ENCODE results near the gene TM4SF4.

TM4SF4 gene

DNA sequence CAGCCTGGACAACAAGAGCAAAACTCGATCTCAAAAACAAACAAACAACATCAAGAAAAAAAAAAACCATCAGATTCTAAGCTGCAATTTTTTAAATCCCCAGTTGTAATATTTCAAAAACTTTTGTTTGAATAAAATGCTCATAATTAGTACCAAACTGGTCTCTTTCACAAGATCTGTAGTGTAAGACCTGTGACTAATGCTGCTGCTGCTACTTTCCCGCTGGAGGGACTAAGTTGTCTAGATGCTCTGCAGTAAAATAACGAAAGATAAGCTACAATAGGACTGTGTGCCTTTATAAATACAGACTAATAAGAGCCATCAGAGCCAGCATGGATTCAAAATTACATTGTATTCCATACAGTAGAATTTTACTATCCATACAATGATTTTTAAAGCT lies 45.4 kb downstream of the TM4SF4 start:
- H3K36me3 ChIP-seq (ENCODE audit: control insufficient read depth in 1 of 2, insufficient read depth in 2 of 2, low read length in 2 of 2) = peaks cover 15 to 42% of the 10 kb centered on the region in 2 donors

DNA sequence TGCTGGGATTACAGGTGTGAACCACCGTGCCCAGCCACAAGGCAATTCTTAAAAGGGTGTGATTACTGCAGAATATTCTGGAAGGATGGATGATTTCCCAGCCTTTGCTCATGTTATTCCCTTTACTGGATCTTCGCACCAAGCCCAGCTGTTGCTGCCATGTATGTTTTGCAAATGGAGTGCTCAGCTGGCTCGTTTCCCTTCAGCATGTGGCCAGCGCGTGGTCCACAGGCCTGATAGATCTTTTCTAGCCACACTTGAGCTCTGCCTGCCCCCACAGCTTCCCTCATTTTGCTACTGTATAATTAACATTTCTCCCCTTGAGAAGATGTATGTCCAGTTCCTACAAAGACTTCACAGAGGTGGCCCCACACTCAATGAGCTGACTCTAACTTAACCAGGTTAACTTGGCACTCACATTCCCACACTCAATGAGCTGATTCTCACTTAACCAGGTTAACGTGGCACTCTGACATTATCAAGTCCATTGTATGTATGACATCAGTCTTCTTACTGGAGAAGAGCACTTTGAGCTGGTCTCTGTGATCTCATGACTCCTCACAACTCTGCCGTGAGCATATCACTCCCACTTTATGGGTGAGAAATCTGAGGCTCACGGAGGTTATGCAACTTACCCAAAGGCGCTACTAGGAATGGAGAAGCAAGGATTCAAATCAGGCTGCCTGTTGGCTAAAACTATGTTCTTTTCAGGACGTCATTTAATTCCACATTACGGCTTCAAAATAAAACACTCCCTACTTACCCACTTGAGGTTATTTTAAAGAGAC lies 49.2 kb downstream of the TM4SF4 start:
- Histone ChIP-seq H3K36me3 (ENCODE audit: control insufficient read depth in 1 of 2, insufficient read depth in 2 of 2, low read length in 2 of 2) (peaks cover 23 to 42% of the 10 kb centered on the region in 2 donors), H3K4me3 (ENCODE audit: low read depth in 1 of 2, low read length in 2 of 2) (no peak overlapping the region), H3K27ac (ENCODE audit: low read length) (no peak overlapping the region), H3K27me3 (ENCODE audit: low read depth, low read length) (no peaks in the 10 kb centered on the region), H3K4me1 (ENCODE audit: control insufficient read depth in 1 of 2, insufficient read depth in 2 of 2, low read length in 2 of 2) (peaks cover 0 to 16% of the 10 kb centered on the region in 2 donors), H3K9me3 (ENCODE audit: control insufficient read depth in 1 of 2, low read length in 2 of 2) (no peaks in the 10 kb centered on the region)

More for the DNA sequence above, 45.4 kb downstream of the TM4SF4 start:
- no peak overlapping the region for H3K4me3 ChIP-seq (ENCODE audit: low read depth in 1 of 2, low read length in 2 of 2)
- H3K27ac ChIP-seq (ENCODE audit: low read length) = no peak overlapping the region
- no peaks in the 10 kb centered on the region for H3K4me1 ChIP-seq (ENCODE audit: control insufficient read depth in 1 of 2, insufficient read depth in 2 of 2, low read length in 2 of 2)
- no peaks in the 10 kb centered on the region for H3K27me3 ChIP-seq (ENCODE audit: low read depth, low read length)
- H3K9me3 ChIP-seq (ENCODE audit: control insufficient read depth in 1 of 2, low read length in 2 of 2) = no peaks in the 10 kb centered on the region

DNA sequence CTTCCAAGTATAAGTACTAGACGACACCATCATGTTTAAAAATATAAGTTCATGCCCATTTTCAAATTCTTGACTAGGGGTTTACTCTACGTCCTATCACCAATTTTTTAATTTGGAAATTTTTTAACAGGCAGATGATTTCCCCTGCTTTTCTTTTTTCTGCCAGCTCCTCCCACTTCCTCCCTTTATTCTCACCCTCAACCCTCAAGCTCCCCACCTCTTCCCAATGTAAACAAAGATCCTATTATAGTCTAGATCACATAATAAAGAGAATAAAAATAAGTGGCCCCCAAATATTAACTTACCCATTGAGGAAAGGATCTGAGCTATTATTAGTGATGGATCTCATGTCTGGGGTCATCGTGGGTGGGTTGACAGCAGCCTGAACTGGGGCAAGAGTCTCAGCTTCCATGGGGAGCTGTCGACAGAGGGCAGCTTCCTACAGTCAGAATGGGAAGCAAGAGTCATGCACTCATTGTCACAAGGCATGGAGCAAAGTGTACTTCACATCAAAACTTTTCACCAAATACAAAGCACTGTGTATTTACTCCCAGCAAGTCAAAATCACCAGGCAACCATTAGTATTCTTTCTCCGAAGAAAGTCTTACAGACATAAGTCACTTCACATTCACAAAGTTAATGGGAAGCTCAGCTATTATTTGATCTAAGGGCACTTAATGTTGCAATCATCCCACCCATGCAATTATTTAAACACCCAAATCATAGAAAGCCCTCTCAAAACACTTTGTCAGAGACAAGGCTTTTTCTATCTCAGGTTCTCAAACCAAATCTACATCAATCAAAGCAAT lies 53.2 kb downstream of the TM4SF4 start:
- Histone ChIP-seq H3K9me3 (ENCODE audit: control insufficient read depth in 1 of 2, low read length in 2 of 2) (no peaks in the 10 kb centered on the region), H3K4me1 (ENCODE audit: control insufficient read depth in 1 of 2, insufficient read depth in 2 of 2, low read length in 2 of 2) (peaks cover 0 to 30% of the 10 kb centered on the region in 2 donors), H3K27me3 (ENCODE audit: low read depth, low read length) (no peaks in the 10 kb centered on the region), H3K27ac (ENCODE audit: low read length) (no peak overlapping the region), H3K4me3 (ENCODE audit: low read depth in 1 of 2, low read length in 2 of 2) (no peak overlapping the region), H3K36me3 (ENCODE audit: control insufficient read depth in 1 of 2, insufficient read depth in 2 of 2, low read length in 2 of 2) (peaks cover 10 to 23% of the 10 kb centered on the region in 2 donors)

DNA sequence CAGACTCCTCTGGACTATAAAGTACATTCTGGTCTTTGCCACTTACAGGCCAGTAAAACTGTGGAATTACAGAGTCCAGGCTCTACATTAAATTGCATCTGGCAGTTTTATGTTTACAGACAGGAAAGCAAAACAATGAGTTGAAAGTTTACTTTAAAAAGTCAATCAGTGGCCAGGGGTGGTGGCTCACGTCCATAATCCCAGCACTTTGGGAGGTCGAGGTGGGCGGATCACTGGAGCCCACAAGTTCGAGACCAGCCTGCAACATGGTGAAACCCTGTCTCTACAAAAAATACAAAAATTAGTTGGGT lies 53.8 kb downstream of the TM4SF4 start:
- H3K4me1 ChIP-seq (ENCODE audit: control insufficient read depth in 1 of 2, insufficient read depth in 2 of 2, low read length in 2 of 2) = peaks cover 0 to 31% of the 10 kb centered on the region in 2 donors
- no peaks in the 10 kb centered on the region for H3K9me3 ChIP-seq (ENCODE audit: control insufficient read depth in 1 of 2, low read length in 2 of 2)
- H3K27ac ChIP-seq (ENCODE audit: low read length) = no peak overlapping the region
- H3K27me3 ChIP-seq (ENCODE audit: low read depth, low read length) = no peaks in the 10 kb centered on the region
- no peak overlapping the region for H3K4me3 ChIP-seq (ENCODE audit: low read depth in 1 of 2, low read length in 2 of 2)
- H3K36me3 ChIP-seq (ENCODE audit: control insufficient read depth in 1 of 2, insufficient read depth in 2 of 2, low read length in 2 of 2) = peaks cover 10 to 21% of the 10 kb centered on the region in 2 donors

DNA sequence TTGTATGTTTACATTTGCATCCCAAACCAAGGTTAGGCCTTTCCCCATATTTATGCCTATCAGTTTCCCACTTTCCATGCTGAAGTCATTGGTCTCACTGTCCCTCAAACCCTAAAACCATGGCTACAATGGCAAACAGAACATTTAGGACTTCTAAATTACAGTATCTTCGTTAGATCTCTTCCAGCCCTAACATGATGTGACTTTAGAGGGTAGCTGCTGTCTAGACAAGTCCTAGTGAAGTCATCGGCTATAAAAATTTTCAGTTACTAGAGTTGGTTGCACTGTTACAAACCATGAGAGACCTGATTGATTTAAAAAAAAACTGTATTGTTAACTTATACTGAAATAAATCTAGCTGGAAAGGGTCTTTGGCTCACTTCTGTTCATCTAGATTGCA lies 54.6 kb downstream of the TM4SF4 start:
- Histone ChIP-seq H3K27me3 (ENCODE audit: low read depth, low read length) (no peaks in the 10 kb centered on the region), H3K4me1 (ENCODE audit: control insufficient read depth in 1 of 2, insufficient read depth in 2 of 2, low read length in 2 of 2) (peaks cover 0 to 37% of the 10 kb centered on the region in 2 donors), H3K27ac (ENCODE audit: low read length) (no peak overlapping the region), H3K4me3 (ENCODE audit: low read depth in 1 of 2, low read length in 2 of 2) (no peak overlapping the region), H3K9me3 (ENCODE audit: control insufficient read depth in 1 of 2, low read length in 2 of 2) (no peaks in the 10 kb centered on the region), H3K36me3 (ENCODE audit: control insufficient read depth in 1 of 2, insufficient read depth in 2 of 2, low read length in 2 of 2) (peaks cover 10 to 15% of the 10 kb centered on the region in 2 donors)

DNA sequence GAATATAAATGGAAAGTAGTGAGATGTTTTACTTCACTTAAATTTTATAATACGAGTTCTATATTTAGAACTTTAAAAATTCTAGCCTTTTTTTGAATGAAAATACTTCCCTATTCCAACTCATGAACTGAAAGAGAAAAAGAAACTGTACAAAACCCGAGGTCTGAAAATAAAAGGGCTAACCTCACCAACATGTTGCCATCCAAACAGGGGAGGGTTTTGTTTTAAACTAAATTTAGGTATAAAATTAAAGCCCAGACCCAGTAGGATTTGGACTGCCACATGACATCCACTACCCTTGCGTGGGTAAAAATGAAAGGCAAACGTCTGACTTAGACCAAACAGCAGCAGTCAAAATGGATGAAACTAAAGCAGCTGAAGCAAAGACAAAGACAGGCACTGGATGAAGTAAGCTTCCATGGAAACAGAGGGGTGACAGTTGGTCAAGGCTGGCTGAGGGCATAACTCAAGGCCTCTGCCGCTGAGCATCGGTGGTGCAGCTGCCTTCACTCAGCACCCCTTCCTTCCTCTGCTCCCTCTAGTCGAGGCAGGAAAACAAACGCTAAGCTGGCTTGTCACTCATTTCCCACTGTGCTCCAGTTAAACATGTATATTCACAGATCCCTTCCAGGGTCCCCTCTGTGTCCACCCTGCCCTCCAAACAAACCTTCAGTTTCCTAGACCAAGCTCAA lies 58.1 kb downstream of the TM4SF4 start:
- Histone ChIP-seq H3K27me3 (ENCODE audit: low read depth, low read length) (no peaks in the 10 kb centered on the region), H3K36me3 (ENCODE audit: control insufficient read depth in 1 of 2, insufficient read depth in 2 of 2, low read length in 2 of 2) (peaks cover 0 to 3% of the 10 kb centered on the region in 2 donors), H3K4me1 (ENCODE audit: control insufficient read depth in 1 of 2, insufficient read depth in 2 of 2, low read length in 2 of 2) (peaks cover 7 to 64% of the 10 kb centered on the region in 2 donors), H3K27ac (ENCODE audit: low read length) (no peak overlapping the region), H3K9me3 (ENCODE audit: control insufficient read depth in 1 of 2, low read length in 2 of 2) (no peaks in the 10 kb centered on the region), H3K4me3 (ENCODE audit: low read depth in 1 of 2, low read length in 2 of 2) (peak overlapping the region in 1 of 2 donors; percentile 1)

DNA sequence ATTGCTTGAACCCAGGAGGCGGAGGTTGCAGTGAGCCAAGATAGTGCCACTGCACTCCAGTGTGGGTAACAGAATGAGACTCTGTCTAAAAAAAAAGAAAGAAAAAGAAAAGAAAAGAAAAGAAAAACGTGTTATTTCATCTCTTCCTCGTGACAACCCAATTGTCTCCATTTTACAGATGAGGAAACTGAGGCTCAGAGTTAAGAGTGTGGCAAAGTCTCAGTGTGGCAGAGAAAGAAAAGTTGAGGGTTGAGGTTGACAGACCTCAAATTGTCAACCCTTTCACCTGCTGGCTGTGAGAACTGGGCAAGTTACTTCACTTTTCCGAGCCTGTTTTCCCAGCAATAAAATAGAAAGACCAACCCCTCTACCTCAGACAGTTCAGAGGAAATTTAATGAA lies 59.6 kb downstream of the TM4SF4 start:
- Histone ChIP-seq H3K27ac (ENCODE audit: low read length) (peak overlapping the region; percentile 57), H3K27me3 (ENCODE audit: low read depth, low read length) (no peaks in the 10 kb centered on the region), H3K36me3 (ENCODE audit: control insufficient read depth in 1 of 2, insufficient read depth in 2 of 2, low read length in 2 of 2) (no peaks in the 10 kb centered on the region), H3K4me3 (ENCODE audit: low read depth in 1 of 2, low read length in 2 of 2) (no peak overlapping the region), H3K4me1 (ENCODE audit: control insufficient read depth in 1 of 2, insufficient read depth in 2 of 2, low read length in 2 of 2) (peaks cover 7 to 53% of the 10 kb centered on the region in 2 donors), H3K9me3 (ENCODE audit: control insufficient read depth in 1 of 2, low read length in 2 of 2) (no peaks in the 10 kb centered on the region)

DNA sequence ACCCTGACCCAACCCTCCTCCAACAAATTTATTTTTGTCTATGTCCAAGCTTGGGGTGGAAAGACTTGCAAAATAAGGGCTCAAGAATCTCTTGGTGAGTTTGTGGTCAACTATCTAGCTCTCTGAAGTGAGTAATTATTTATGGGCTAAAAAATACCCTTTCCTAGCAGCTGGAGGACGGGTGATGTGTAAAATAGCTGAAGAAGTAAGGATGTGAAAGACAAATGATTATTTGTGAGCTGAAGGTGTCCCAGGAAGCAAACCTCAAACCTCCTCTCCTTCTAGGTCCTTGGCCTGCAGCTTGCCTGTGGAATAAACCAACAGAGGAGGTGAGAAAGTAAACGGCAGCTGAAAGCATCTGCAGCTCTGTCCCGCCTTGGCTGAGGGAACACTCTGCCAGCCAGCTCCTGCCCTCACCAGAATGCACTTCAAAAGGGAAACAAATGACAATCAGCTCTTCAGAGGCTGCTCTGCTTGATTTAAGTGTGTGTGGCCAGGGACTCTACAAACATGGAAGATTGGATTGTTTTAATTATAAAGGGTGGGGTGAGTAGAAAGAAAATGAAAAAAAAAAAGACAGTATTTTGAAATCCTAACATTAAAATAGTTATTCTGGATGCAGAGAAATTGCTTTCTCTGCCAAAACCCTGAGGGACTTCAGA lies 60.3 kb downstream of the TM4SF4 start:
- no peaks in the 10 kb centered on the region for H3K36me3 ChIP-seq (ENCODE audit: control insufficient read depth in 1 of 2, insufficient read depth in 2 of 2, low read length in 2 of 2)
- no peak overlapping the region for H3K4me3 ChIP-seq (ENCODE audit: low read depth in 1 of 2, low read length in 2 of 2)
- H3K27ac ChIP-seq (ENCODE audit: low read length) = peak overlapping the region; percentile 57
- peaks cover 7 to 55% of the 10 kb centered on the region in 2 donors for H3K4me1 ChIP-seq (ENCODE audit: control insufficient read depth in 1 of 2, insufficient read depth in 2 of 2, low read length in 2 of 2)
- no peaks in the 10 kb centered on the region for H3K27me3 ChIP-seq (ENCODE audit: low read depth, low read length)
- H3K9me3 ChIP-seq (ENCODE audit: control insufficient read depth in 1 of 2, low read length in 2 of 2) = no peaks in the 10 kb centered on the region

DNA sequence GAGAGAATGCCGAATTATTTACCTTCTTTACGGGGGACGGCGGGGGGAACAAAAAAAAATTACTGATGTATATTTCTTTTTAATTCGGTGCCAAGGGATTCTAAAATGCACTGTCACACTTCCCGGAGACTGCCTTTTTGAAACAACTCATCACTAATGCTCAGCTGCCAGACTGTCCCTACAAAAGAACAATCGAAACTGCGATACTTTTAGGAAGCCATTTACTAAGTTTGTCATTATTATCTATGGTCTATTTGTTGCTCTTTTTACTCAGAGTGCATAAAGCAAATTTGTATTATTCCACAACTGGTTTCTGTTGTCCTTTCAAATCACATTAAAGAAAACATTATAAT lies 60.8 kb downstream of the TM4SF4 start:
- Histone ChIP-seq H3K4me1 (ENCODE audit: control insufficient read depth in 1 of 2, insufficient read depth in 2 of 2, low read length in 2 of 2) (peaks cover 7 to 60% of the 10 kb centered on the region in 2 donors), H3K27me3 (ENCODE audit: low read depth, low read length) (no peaks in the 10 kb centered on the region), H3K4me3 (ENCODE audit: low read depth in 1 of 2, low read length in 2 of 2) (no peak overlapping the region), H3K9me3 (ENCODE audit: control insufficient read depth in 1 of 2, low read length in 2 of 2) (no peaks in the 10 kb centered on the region), H3K36me3 (ENCODE audit: control insufficient read depth in 1 of 2, insufficient read depth in 2 of 2, low read length in 2 of 2) (no peaks in the 10 kb centered on the region), H3K27ac (ENCODE audit: low read length) (peak overlapping the region; percentile 57)

DNA sequence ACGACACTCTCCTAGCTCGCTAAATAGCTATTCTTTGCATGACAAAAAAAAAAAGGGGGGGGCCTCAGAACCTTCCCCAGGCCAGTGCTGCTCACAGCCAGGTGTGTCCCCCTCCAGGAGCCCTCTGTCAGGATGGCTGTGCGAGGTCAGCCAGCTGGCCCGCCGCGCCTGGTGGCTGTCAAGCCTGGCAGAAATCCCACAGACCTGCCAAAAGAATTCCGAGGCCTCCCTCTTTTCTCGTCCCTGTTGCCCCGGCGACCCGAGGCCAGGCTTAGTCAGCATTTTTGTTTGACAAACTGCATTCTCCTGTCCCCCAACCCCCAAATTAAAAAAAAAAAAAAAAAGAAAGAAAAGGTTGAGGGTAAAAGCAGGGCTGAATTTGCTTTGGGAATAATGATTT lies 61.9 kb downstream of the TM4SF4 start:
- Histone ChIP-seq H3K27ac (ENCODE audit: low read length) (peak overlapping the region; percentile 3), H3K4me3 (ENCODE audit: low read depth in 1 of 2, low read length in 2 of 2) (no peak overlapping the region), H3K36me3 (ENCODE audit: control insufficient read depth in 1 of 2, insufficient read depth in 2 of 2, low read length in 2 of 2) (peaks cover 0 to 4% of the 10 kb centered on the region in 2 donors), H3K27me3 (ENCODE audit: low read depth, low read length) (no peaks in the 10 kb centered on the region), H3K9me3 (ENCODE audit: control insufficient read depth in 1 of 2, low read length in 2 of 2) (no peaks in the 10 kb centered on the region), H3K4me1 (ENCODE audit: control insufficient read depth in 1 of 2, insufficient read depth in 2 of 2, low read length in 2 of 2) (peaks cover 7 to 55% of the 10 kb centered on the region in 2 donors)

DNA sequence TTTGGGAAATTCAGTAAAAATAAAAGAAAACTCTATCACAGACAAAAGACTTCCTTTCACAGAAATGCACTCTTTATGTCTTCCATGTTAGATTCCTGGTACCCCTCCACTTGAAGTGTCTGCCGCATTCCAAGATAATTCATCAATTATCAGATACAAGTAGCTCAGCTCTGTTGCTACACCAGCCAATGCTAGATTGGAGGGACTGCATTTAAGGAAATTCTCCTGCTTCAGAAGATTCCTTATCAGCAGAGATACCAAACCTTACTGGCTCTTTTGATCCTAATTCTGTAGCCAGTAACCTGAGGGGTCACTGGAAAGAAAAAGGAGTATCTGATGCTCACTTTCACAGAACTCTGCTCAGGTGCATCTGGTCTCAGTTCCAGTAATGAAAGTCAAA lies 63.9 kb downstream of the TM4SF4 start:
- Histone ChIP-seq H3K27ac (ENCODE audit: low read length) (no peak overlapping the region), H3K27me3 (ENCODE audit: low read depth, low read length) (no peaks in the 10 kb centered on the region), H3K4me1 (ENCODE audit: control insufficient read depth in 1 of 2, insufficient read depth in 2 of 2, low read length in 2 of 2) (peaks cover 7 to 47% of the 10 kb centered on the region in 2 donors), H3K36me3 (ENCODE audit: control insufficient read depth in 1 of 2, insufficient read depth in 2 of 2, low read length in 2 of 2) (peaks cover 8 to 13% of the 10 kb centered on the region in 2 donors), H3K4me3 (ENCODE audit: low read depth in 1 of 2, low read length in 2 of 2) (no peak overlapping the region), H3K9me3 (ENCODE audit: control insufficient read depth in 1 of 2, low read length in 2 of 2) (no peaks in the 10 kb centered on the region)
